ENCODE measurements around the gene KCNH8. TPM values are rescaled to one million over a fixed set of nuclear protein-coding genes. Genes with fewer than 3 reads are reported as not detected.

Gene KCNH8
- total RNA-seq, 1 experiment from 2014 or later, result 3.7 TPM

GRCh38 chr3:19346759-19347158 lies 198.4 kb downstream of the KCNH8 start:
- Histone ChIP-seq H4K8ac (replicated peaks; ENCODE audit: insufficient read length, low read depth, low read length) (no peak overlapping the region), H4K5ac (ENCODE audit: insufficient read length, low read depth, low read length) (no peak overlapping the region), H2BK20ac (ENCODE audit: low read depth, low read length, poor library complexity, severe bottlenecking) (no peak overlapping the region), H2BK15ac (ENCODE audit: low read depth, low read length) (no peak overlapping the region), H4K20me1 (ENCODE audit: control insufficient read depth, insufficient read depth, insufficient read length) (no peaks in the 10 kb centered on the region), H3K23me2 (ENCODE audit: insufficient read length, low read depth, low read length, poor library complexity, severe bottlenecking) (no peaks in the 10 kb centered on the region), H3K18ac (ENCODE audit: insufficient read length, low read depth, low read length) (no peak overlapping the region), H3K4me2 (ENCODE audit: insufficient read depth, insufficient read length, low read length) (no peak overlapping the region), H3K56ac (ENCODE audit: insufficient read length, low read depth, low read length) (no peak overlapping the region), H3T11ph (ENCODE audit: low read length) (no peak overlapping the region), H2BK12ac (ENCODE audit: insufficient read length, low read depth, low read length) (no peak overlapping the region), H3K79me1 (ENCODE audit: insufficient read depth, low read depth, low read length, poor library complexity, severe bottlenecking) (no peaks in the 10 kb centered on the region), H3K23ac (ENCODE audit: insufficient read length, low read depth, low read length) (no peak overlapping the region), H2BK5ac (ENCODE audit: insufficient read length, low read length) (no peak overlapping the region), H3K27me3 (ENCODE audit: insufficient read depth, low read length) (no peaks in the 10 kb centered on the region), H3K4ac (ENCODE audit: low read depth, low read length) (no peak overlapping the region), H3K4me1 (ENCODE audit: insufficient read depth, low read length) (no peaks in the 10 kb centered on the region; the same call in 1 of the 2 replicates), H4K91ac (ENCODE audit: insufficient read length, low read depth, low read length) (no peak overlapping the region), H3K9ac (ENCODE audit: extremely low read depth, insufficient read length, low read length) (no peak overlapping the region), H2BK120ac (ENCODE audit: low read depth, low read length, poor library complexity, severe bottlenecking) (no peak overlapping the region), H3K79me2 (ENCODE audit: insufficient read depth, low read length) (no peaks in the 10 kb centered on the region), H3K14ac (ENCODE audit: insufficient read depth, low read length) (no peak overlapping the region), H3K9me3 (ENCODE audit: control insufficient read depth, low read depth, low read length) (no peaks in the 10 kb centered on the region), H3K27ac (ENCODE audit: insufficient read length, low read depth, low read length) (no peak overlapping the region), H2AFZ (ENCODE audit: low read length) (no peak overlapping the region), H2AK5ac (ENCODE audit: insufficient read length, low read length) (no peak overlapping the region)
- no peak for DNase-seq
- H3K27me3 Mint-ChIP-seq (ENCODE audit: low read depth), result no peaks in the 10 kb centered on the region
- peaks cover 7 to 13% of the 10 kb centered on the region in 2 experiments; a peak in 4 of 5 replicates for H3K9me3 Mint-ChIP-seq
- WGBS (ENCODE audit: extremely low coverage, insufficient read length, low lambda C conversion rate), result no CpG with 5 or more reads among the region's 1 CpG
- no peak overlapping the region for H3K27ac Mint-ChIP-seq
- peaks cover 10 to 25% (median 15%) of the 10 kb centered on the region in 3 experiments for H3K36me3 Mint-ChIP-seq (ENCODE audit: insufficient read depth in 1 of 3, low read depth in 3 of 3)
- no peak overlapping the region for H3K4me3 Mint-ChIP-seq
- no peak for TF ChIP-seq CTCF (conservative IDR thresholded peaks at IDR 0.05)
- peaks cover 20 to 22% of the 10 kb centered on the region in 2 experiments for H3K4me1 Mint-ChIP-seq
